Thoracic aorta (tissue), 2 donors: ENCODE data around the gene OR5B2. TPM values are rescaled to one million over a fixed set of nuclear protein-coding genes. Genes with fewer than 3 reads are reported as not detected.

Source experiments
- ATAC-seq: fragments of 150-250 bp; one replicate; pipeline ENCODE4 v1.8.0; 2017; ENCODE audit warnings: low read depth; ENCODE audit not compliant: insufficient number of reproducible peaks, low FRiP score
- DNase-seq: peaks from one replicate; pipeline ENCODE4 v3.0.0-alpha.2; 2020; ENCODE audit warnings: low spot score
- H3K27ac ChIP-seq, 2 donors: fragments of 200-600 bp; sonication (generic); 1 replicate in 1 of 2; 2 replicates in 1 of 2; pipeline ENCODE4 v1.5.1; 2016; ENCODE audit warnings: mild to moderate bottlenecking in 2 of 2, moderate library complexity in 2 of 2
- H3K27me3 ChIP-seq: fragments of 200-600 bp; sonication (generic); replicated peaks from 2 replicates; pipeline ENCODE4 v1.6.0; 2016; ENCODE audit warnings: mild to moderate bottlenecking; ENCODE audit not compliant: insufficient read depth
- H3K36me3 ChIP-seq: fragments of 200-600 bp; sonication (generic); one replicate; pipeline ENCODE4 v1.5.1; 2016
- H3K4me1 ChIP-seq, 2 donors: fragments of 200-600 bp; sonication (generic); 1 replicate in 1 of 2; 2 replicates in 1 of 2; pipeline versions ENCODE4 v1.5.1 to v1.6.0; 2016; ENCODE audit warnings: low read depth in 2 of 2, mild to moderate bottlenecking in 1 of 2; ENCODE audit not compliant: control insufficient read depth in 1 of 2
- H3K4me3 ChIP-seq: fragments of 200-600 bp; sonication (generic); 2 replicates; pipeline ENCODE4 v1.5.1; 2016; ENCODE audit warnings: mild to moderate bottlenecking
- H3K9me3 ChIP-seq: fragments of 200-600 bp; sonication (generic); 2 replicates; pipeline ENCODE4 v1.5.1; 2016
- CTCF ChIP-seq: fragments of 200-600 bp; sonication (generic); IDR thresholded peaks from one replicate; pipeline ENCODE4 v1.5.1; 2019; ENCODE audit warnings: antibody characterized with exemption
- total RNA-seq, 2 donors: library from RNA; depleted of rRNA; stranded (reverse); fragments of >200 nt; gene quantifications; one replicate each; pipeline versions ENCODE4 v1.1.0 to v1.2.3, GENCODE V29; 2016

OR5B2 gene
- not detected for total RNA-seq

GRCh38 chr11:58428021-58428420, at the start of gene OR5B2:
Gene OR5B2, minus strand, starts transcription at chr11:58428121. Its CDS starts 4,860 bp downstream, at chr11:58423261.
- DNase-seq (no peak), ATAC-seq (no peak)
- no peak for TF ChIP-seq CTCF
- Histone ChIP-seq H3K9me3 (no peaks in the 10 kb centered on the region), H3K27me3 (no peaks in the 10 kb centered on the region), H3K36me3 (no peaks in the 10 kb centered on the region), H3K27ac (no peak within 1 kb of the TSS), H3K4me3 (no peak within 1 kb of the TSS), H3K4me1 (no peaks in the 10 kb centered on the region)

- Histone ChIP-seq H3K9me3 (peaks cover 22% of the 10 kb centered on the region), H3K4me1 (no peaks in the 10 kb centered on the region), H3K36me3 (no peaks in the 10 kb centered on the region), H3K27ac (no peak overlapping the region), H3K27me3 (no peaks in the 10 kb centered on the region), H3K4me3 (no peak overlapping the region)
- no peak for TF ChIP-seq CTCF
- no peak for ATAC-seq
- DNase-seq = no peak
These were observed 44.0 kb upstream of the OR5B2 start for GRCh38 chr11:58471892-58472291.

GRCh38 chr11:58466293-58466692, 38.4 kb upstream of the OR5B2 start:
- DNase-seq (no peak), ATAC-seq (no peak)
- Histone ChIP-seq H3K9me3 (peaks cover 9% of the 10 kb centered on the region), H3K36me3 (no peaks in the 10 kb centered on the region), H3K27me3 (no peaks in the 10 kb centered on the region), H3K4me1 (no peaks in the 10 kb centered on the region), H3K4me3 (no peak overlapping the region), H3K27ac (no peak overlapping the region)
- TF ChIP-seq CTCF = no peak

GRCh38 chr11:58465690-58466089, 37.8 kb upstream of the OR5B2 start:
- Histone ChIP-seq H3K36me3 (no peaks in the 10 kb centered on the region), H3K27ac (no peak overlapping the region), H3K9me3 (peaks cover 3% of the 10 kb centered on the region), H3K27me3 (no peaks in the 10 kb centered on the region), H3K4me3 (no peak overlapping the region), H3K4me1 (no peaks in the 10 kb centered on the region)
- DNase-seq (no peak), ATAC-seq (no peak)
- TF ChIP-seq CTCF = no peak

GRCh38 chr11:58451585-58451984, 23.7 kb upstream of the OR5B2 start:
- H3K27ac ChIP-seq = no peak overlapping the region
- H3K27me3 ChIP-seq = no peaks in the 10 kb centered on the region
- H3K4me3 ChIP-seq = no peak overlapping the region
- no peaks in the 10 kb centered on the region for H3K36me3 ChIP-seq
- ATAC-seq = no peak
- H3K4me1 ChIP-seq = no peaks in the 10 kb centered on the region
- DNase-seq = no peak
- TF ChIP-seq CTCF = no peak
- no peaks in the 10 kb centered on the region for H3K9me3 ChIP-seq
